Mammary epithelial cell (primary cell): ENCODE data around the gene RBM33.

Experiments used
- EZH2 ChIP-seq: IDR thresholded peaks from 2 replicates; pipeline ENCODE4 v1.6.1; 2012; ENCODE audit warnings: low read length, inconsistent platforms, borderline replicate concordance
- TF ChIP-seq, protein P1 (sequence below), 2 donors: IDR thresholded peaks in 1 of 2; conservative IDR thresholded peaks in 1 of 2; 2 replicates each; pipeline ENCODE4 v1.5.1; 2011 to 2012; ENCODE audit warnings: inconsistent platforms in 2 of 2, low read length in 2 of 2, mild to moderate bottlenecking in 2 of 2, control low read depth in 1 of 2, low read depth in 1 of 2; ENCODE audit not compliant: insufficient read depth in 1 of 2; ENCODE audit errors: extremely low read depth in 1 of 2

DNA sequence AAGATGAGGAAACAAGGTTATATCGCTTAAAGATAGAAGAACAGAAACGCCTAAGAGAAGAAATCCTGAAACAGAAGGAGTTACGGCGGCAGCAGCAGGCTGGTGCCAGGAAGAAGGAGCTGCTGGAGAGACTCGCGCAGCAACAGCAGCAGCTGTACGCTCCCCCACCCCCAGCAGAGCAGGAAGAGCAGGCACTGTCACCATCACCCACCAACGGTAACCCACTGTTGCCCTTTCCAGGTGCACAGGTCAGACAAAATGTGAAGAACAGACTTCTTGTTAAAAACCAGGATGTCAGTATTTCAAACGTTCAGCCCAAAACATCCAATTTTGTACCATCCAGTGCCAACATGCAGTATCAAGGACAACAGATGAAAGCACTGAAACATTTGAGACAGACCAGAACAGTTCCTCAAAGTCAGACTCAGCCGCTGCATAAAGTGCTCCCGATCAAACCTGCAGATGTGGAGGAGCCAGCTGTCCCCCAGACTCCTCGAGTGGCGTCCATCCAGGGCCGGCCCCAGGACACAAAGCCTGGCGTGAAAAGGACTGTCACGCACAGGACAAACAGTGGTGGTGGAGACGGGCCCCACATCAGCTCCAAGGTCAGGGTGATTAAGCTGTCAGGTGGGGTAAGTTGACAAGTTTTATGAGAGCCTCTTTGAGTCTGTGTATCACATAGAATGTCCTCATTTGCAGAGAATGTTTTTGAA is 100.7 kb downstream of the RBM33 start:
- TF ChIP-seq, protein P1, sequence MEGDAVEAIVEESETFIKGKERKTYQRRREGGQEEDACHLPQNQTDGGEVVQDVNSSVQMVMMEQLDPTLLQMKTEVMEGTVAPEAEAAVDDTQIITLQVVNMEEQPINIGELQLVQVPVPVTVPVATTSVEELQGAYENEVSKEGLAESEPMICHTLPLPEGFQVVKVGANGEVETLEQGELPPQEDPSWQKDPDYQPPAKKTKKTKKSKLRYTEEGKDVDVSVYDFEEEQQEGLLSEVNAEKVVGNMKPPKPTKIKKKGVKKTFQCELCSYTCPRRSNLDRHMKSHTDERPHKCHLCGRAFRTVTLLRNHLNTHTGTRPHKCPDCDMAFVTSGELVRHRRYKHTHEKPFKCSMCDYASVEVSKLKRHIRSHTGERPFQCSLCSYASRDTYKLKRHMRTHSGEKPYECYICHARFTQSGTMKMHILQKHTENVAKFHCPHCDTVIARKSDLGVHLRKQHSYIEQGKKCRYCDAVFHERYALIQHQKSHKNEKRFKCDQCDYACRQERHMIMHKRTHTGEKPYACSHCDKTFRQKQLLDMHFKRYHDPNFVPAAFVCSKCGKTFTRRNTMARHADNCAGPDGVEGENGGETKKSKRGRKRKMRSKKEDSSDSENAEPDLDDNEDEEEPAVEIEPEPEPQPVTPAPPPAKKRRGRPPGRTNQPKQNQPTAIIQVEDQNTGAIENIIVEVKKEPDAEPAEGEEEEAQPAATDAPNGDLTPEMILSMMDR (conservative IDR thresholded peaks at IDR 0.05 in 1 of 2, IDR thresholded peaks at IDR 0.05 in 1 of 2; ENCODE audit: extremely low read depth in 1 of 2, insufficient read depth in 1 of 2, low read depth in 1 of 2, low read length in 2 of 2) = no peak
- no peak for TF ChIP-seq EZH2
